Activated CD8-positive, alpha-beta T cell treated with anti-CD3 and anti-CD28 coated beads for 36 hours (primary cell): ENCODE results near the gene KLHL26. TPM values are rescaled to one million over a fixed set of nuclear protein-coding genes. Genes with fewer than 3 reads are reported as not detected.

Experiments used
- ATAC-seq: fragments of 200-7000 bp; cut with Tn5 transposase; one replicate; pipeline ENCODE4 v1.10.0; 2021; ENCODE audit warnings: mild to moderate bottlenecking, moderate library complexity
- CTCF ChIA-PET: fragments of 350-600 bp; sonication (Branson Sonifier 250); formaldehyde crosslinking; loops from one replicate; lab custom pipeline; 2021; ENCODE audit warnings: antibody characterized with exemption; lab: Charles Lee
- POLR2A ChIA-PET: fragments of 350-600 bp; sonication (Branson Sonifier 250); formaldehyde crosslinking; loops from one replicate; lab custom pipeline; 2021; ENCODE audit warnings: antibody characterized with exemption; lab: Charles Lee
- DNase-seq: peaks from one replicate; pipeline ENCODE4 v3.0.0-alpha.2; 2020
- H3K27ac Mint-ChIP-seq: one replicate; pipeline ENCODE4 v1.8.0; 2021; ENCODE audit warnings: mild to moderate bottlenecking, mixed read lengths
- H3K27me3 Mint-ChIP-seq: one replicate; pipeline ENCODE4 v1.8.0; 2021; ENCODE audit warnings: mixed read lengths
- H3K36me3 Mint-ChIP-seq: one replicate; pipeline ENCODE4 v1.8.0; 2021; ENCODE audit warnings: low read depth, mixed read lengths
- H3K4me1 Mint-ChIP-seq: one replicate; pipeline ENCODE4 v1.8.0; 2021; ENCODE audit warnings: low read depth, mixed read lengths
- H3K4me3 Mint-ChIP-seq: one replicate; pipeline ENCODE4 v1.8.0; 2021; ENCODE audit warnings: mild to moderate bottlenecking, moderate library complexity, mixed read lengths
- H3K9me3 Mint-ChIP-seq: one replicate; pipeline ENCODE4 v1.8.0; 2021; ENCODE audit warnings: mixed read lengths
- intact Hi-C: fragments of 100-400 bp; cut with micrococcal nuclease; formaldehyde crosslinking; loops from one replicate; pipeline ENCODE4 v1.10.0; 2022
- total RNA-seq, 2 experiments: library from RNA; stranded (reverse); gene quantifications; one replicate each; pipeline ENCODE4 v1.2.3, GENCODE V29; 2021
- TF ChIP-seq, protein P1 (sequence below): fragments of 200-600 bp; IDR thresholded peaks from one replicate; pipeline ENCODE4 v1.8.0; 2022; ENCODE audit warnings: antibody characterized with exemption, mild to moderate bottlenecking

The KLHL26 gene, protein sequence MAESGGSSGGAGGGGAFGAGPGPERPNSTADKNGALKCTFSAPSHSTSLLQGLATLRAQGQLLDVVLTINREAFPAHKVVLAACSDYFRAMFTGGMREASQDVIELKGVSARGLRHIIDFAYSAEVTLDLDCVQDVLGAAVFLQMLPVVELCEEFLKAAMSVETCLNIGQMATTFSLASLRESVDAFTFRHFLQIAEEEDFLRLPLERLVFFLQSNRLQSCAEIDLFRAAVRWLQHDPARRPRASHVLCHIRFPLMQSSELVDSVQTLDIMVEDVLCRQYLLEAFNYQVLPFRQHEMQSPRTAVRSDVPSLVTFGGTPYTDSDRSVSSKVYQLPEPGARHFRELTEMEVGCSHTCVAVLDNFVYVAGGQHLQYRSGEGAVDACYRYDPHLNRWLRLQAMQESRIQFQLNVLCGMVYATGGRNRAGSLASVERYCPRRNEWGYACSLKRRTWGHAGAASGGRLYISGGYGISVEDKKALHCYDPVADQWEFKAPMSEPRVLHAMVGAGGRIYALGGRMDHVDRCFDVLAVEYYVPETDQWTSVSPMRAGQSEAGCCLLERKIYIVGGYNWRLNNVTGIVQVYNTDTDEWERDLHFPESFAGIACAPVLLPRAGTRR
- 10 to 100 TPM; 10.3 to 10.8 TPM for total RNA-seq

- Mint-ChIP-seq H3K27ac (peak within 1 kb of the TSS; percentile 84), H3K4me1 (peaks cover 13% of the 10 kb centered on the region), H3K9me3 (no peaks in the 10 kb centered on the region), H3K36me3 (peaks cover 1% of the 10 kb centered on the region), H3K4me3 (peak within 1 kb of the TSS; percentile 87), H3K27me3 (no peaks in the 10 kb centered on the region)
- POLR2A ChIA-PET, result no interaction called here
- intact Hi-C loops, result loop anchor here (5.0 kb wide), 1 partner anchor 115 kb away; the partner anchor contains the start of gene ELL
- ATAC-seq (no peak), DNase-seq (no peak)
- TF ChIP-seq, protein P1, sequence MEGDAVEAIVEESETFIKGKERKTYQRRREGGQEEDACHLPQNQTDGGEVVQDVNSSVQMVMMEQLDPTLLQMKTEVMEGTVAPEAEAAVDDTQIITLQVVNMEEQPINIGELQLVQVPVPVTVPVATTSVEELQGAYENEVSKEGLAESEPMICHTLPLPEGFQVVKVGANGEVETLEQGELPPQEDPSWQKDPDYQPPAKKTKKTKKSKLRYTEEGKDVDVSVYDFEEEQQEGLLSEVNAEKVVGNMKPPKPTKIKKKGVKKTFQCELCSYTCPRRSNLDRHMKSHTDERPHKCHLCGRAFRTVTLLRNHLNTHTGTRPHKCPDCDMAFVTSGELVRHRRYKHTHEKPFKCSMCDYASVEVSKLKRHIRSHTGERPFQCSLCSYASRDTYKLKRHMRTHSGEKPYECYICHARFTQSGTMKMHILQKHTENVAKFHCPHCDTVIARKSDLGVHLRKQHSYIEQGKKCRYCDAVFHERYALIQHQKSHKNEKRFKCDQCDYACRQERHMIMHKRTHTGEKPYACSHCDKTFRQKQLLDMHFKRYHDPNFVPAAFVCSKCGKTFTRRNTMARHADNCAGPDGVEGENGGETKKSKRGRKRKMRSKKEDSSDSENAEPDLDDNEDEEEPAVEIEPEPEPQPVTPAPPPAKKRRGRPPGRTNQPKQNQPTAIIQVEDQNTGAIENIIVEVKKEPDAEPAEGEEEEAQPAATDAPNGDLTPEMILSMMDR, result no peak
- CTCF ChIA-PET, result no interaction called here
Observed at GRCh38 chr19:18636969-18637629, at the start of gene KLHL26. KLHL26 (plus strand) TSS chr19:18637028; CDS start chr19:18637055, 27 bp downstream.

- Mint-ChIP-seq H3K36me3 (peaks cover 14% of the 10 kb centered on the region), H3K27ac (peak overlapping the region; percentile 90), H3K4me1 (peaks cover 28% of the 10 kb centered on the region), H3K9me3 (no peaks in the 10 kb centered on the region), H3K27me3 (no peaks in the 10 kb centered on the region), H3K4me3 (peak overlapping the region; percentile 82)
- ATAC-seq, result no peak
- no peak for DNase-seq
- ChIA-PET CTCF (interaction anchor here (0.8 to 4.9 kb wide), 10 partner anchors 10 to 260 kb away, joined by 3 to 37 read pairs (median 8); partner anchors contain the start of genes KXD1, UBA52 and UPF1), POLR2A (interaction anchor here (1.0 to 4.0 kb wide), 7 partner anchors 10 to 330 kb away, joined by 3 to 51 read pairs (median 9); partner anchors contain the start of genes FKBP8 and UBA52)
- intact Hi-C loops, result no loop called here
- TF ChIP-seq, protein P1, result no peak
Observed at GRCh38 chr19:18587561-18587960, 49.3 kb upstream of the KLHL26 start.

- DNase-seq (peak; percentile 26), ATAC-seq (peak; percentile 2)
- ChIA-PET POLR2A (interaction anchor here (0.8 to 4.0 kb wide), 9 partner anchors 11 to 320 kb away, joined by 3 to 51 read pairs (median 9); partner anchors contain the start of genes FKBP8, UBA52 and UPF1), CTCF (interaction anchor here (0.6 to 4.9 kb wide), 13 partner anchors 11 to 278 kb away, joined by 3 to 37 read pairs (median 5); partner anchors contain the start of genes KXD1, UBA52 and UPF1)
- H3K9me3 Mint-ChIP-seq, result no peaks in the 10 kb centered on the region
- peaks cover 14% of the 10 kb centered on the region for H3K36me3 Mint-ChIP-seq
- peak overlapping the region; percentile 82 for H3K4me3 Mint-ChIP-seq
- peak overlapping the region; percentile 90 for H3K27ac Mint-ChIP-seq
- TF ChIP-seq, protein P1, result no peak
- intact Hi-C loops, result no loop called here
- peaks cover 28% of the 10 kb centered on the region for H3K4me1 Mint-ChIP-seq
- no peaks in the 10 kb centered on the region for H3K27me3 Mint-ChIP-seq
Observed at GRCh38 chr19:18587962-18588610, 48.7 kb upstream of the KLHL26 start.

GRCh38 chr19:18588611-18589379 is 48.0 kb upstream of the KLHL26 start, which contains the start of gene REX1BD:
REX1BD (plus strand) TSS chr19:18588798; CDS start chr19:18588802, 4 bp downstream.
- ChIA-PET CTCF (interaction anchor here (0.6 to 4.9 kb wide), 20 partner anchors 9 to 331 kb away, joined by 3 to 37 read pairs (median 4); partner anchors contain the start of genes COPE, DDX49, KXD1 and UBA52), POLR2A (interaction anchor here (0.8 to 4.0 kb wide), 15 partner anchors 11 to 340 kb away, joined by 3 to 51 read pairs (median 4); partner anchors contain the start of genes FKBP8, KXD1, UBA52 and UPF1)
- intact Hi-C loops, result no loop called here
- Mint-ChIP-seq H3K27ac (peak within 1 kb of the TSS; percentile 90), H3K27me3 (no peaks in the 10 kb centered on the region), H3K36me3 (peaks cover 14% of the 10 kb centered on the region), H3K4me3 (peak within 1 kb of the TSS; percentile 82), H3K9me3 (no peaks in the 10 kb centered on the region), H3K4me1 (peaks cover 32% of the 10 kb centered on the region)
- DNase-seq (peak; percentile 94), ATAC-seq (peak; percentile 75)
- TF ChIP-seq, protein P1, result peak; percentile 88
